Hippocampal formation (tissue), 2 donors: ENCODE measurements around the gene NIPAL1.

Experiments
- DNase-seq, 2 donors: peaks; one replicate each; lab custom pipeline; 2025; lab: John Stamatoyannopoulos, UW

The NIPAL1 gene

DNA sequence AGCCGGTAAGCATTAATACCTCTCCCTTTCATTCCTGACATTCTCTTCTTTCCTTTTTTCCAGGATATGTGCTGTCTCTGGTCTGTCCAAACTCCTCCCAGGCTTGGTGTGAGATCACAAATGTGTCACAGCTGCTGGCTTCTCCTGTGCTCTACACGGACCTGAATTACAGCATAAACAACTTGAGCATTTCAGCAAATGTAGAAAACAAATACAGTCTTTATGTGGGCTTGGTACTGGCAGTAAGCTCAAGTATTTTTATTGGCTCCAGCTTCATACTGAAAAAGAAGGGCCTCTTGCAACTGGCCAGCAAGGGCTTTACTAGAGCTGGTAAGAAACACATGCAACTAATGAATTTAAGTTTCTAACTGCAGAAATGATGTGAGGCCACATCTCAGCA, 8.4 kb downstream of the NIPAL1 start:
- no peak for DNase-seq

DNA sequence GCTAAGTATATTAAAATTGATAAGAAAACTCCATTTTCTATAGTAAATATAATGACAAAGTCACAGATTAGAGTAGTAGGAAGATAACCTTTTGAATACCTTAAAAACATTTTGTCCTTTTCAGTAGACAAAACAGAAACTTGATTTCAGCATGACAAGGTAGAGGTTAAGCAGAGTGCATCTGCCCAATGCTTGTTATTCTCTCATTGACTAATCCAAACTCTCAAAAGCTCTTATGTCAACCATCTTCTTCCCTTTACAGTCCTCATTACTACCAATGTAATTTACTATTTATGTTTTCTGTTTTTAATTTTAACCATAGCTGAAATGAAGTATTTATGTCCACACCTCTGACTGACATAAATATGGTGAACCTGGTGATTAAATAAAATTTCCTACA, 11.1 kb downstream of the NIPAL1 start:
- DNase-seq, result no peak

DNA sequence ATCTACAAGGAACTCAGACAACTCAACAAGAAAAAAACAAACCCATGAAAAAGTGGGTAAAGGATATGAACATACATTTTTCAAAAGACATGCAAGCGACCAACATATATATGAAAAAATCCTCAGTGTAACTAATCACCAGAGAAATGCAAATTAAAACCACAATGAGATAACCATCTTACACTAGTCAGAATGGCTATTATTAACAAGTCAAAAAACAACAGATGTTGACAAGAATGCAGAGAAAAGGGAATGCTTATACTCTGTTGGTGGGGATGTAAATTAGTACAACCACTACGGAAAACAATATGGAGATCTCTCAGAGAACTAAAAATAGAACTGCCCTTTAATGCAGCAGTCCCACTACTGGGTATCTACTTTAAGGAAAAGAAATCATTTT, 12.1 kb downstream of the NIPAL1 start:
- no peak for DNase-seq

DNA sequence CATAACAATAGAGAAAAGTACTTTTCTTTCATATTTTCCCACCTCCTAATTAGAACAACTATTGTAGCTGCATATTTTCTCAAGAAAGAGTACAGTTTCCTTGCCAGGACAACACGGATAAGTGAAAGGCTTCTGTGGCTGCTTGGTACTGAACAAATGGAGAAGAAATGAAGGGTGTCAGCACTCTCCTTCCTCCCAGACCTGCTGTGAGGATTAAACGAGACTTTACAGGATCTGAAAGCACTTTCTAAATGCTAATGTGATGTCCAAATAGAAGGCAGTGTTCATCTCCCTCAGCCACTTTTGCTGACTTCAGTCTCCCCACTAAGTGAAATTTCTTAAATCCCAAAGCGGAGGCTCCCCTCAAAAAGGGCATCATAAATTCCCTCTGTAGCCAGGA, 13.9 kb downstream of the NIPAL1 start:
- no peak for DNase-seq

DNA sequence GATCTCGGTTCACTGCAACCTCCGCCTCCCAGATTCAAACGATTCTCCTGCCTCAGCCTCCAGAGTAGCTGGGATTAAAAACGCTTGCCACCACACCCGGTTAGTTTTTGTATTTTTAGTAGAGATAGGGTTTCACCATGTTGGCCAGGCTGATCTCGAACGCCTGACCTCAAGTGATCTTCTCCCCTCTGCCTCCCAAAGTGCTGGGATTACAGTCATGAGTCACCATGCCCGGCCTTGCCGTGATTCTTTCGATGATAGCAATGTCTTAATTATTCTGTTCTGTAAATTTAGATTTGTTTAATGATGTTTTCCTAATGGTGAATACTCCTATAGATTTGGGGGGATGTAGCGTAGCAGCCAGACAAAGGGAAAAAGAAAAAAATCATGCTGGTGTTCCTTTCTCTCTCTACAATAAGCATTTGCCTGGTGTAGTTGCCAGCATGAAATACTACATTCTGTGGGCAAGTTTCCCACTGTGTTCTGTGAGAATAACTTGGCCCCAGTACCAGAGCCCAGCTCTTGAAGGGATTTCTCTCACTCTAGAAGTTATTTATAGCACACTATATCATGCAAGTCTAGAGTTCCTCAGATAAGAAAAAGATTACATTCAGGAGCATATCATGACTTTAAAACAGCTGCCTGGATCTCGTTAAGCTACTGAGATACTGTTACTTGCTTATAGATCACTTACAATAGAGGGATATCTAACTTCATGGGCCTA, 15.4 kb downstream of the NIPAL1 start:
- no peak for DNase-seq

DNA sequence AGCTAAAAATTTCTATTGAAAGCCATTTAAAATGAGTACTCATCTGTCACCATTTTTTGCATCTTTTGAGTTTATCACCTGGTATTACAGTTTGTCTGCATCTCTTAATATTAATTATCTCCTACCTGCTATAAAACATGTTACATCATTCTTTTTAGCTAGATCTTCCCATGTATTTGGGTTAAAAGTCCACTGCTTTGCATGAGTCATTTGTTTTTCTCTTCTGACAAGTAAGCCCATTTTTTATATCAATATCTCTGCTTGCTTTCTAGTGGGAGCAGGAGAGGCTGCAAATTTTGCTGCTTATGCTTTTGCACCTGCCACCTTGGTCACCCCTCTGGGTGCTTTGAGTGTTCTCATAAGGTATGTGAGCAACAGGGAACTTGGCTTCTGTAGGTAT, 16.1 kb downstream of the NIPAL1 start:
- DNase-seq, result no peak

DNA sequence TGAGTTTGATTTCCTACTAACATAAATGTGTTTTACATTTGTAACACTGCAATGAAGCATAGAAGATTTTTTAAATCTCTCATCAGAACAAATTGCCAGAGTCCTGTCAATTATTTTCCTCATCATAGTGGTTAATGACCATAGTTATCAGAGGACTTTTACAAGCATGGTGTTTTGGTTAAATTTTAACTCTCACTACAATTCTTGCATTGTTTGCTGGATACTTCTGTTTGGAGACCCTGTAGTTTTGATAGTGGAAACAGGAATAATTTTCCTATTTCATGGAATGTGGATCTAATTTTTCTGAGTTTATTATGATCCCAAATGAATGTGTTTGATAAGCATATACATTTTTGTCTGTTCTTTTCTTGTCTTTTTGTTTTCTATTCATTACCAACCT, 16.8 kb downstream of the NIPAL1 start:
- DNase-seq, result no peak

DNA sequence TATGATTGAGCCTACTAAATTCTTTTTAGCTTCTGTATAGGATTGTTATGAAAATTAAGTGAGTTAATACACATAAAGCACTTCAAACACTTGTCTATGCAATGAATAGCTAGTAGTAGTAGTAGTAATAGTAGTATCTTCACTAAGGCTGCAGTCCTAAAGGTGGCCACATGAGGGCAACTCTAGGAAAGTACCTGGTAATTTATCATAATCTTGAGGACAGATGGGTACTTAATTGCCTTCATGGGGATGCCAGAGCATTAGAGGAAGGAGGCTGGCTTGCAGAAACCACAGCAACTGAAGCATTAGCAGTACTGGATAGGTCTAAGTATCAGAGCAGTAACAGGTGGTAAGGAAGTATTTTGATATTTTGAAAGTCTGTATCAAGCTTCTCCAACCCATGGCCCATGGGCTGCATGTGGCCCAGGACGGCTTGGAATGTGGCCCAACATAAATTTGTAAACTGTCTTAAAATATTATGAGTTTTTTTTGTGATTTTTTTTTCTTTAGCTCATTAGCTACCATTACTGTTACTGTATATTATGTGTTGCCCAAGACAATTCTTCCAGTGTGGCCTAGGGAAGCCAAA, 17.3 kb downstream of the NIPAL1 start:
- no peak for DNase-seq

DNA sequence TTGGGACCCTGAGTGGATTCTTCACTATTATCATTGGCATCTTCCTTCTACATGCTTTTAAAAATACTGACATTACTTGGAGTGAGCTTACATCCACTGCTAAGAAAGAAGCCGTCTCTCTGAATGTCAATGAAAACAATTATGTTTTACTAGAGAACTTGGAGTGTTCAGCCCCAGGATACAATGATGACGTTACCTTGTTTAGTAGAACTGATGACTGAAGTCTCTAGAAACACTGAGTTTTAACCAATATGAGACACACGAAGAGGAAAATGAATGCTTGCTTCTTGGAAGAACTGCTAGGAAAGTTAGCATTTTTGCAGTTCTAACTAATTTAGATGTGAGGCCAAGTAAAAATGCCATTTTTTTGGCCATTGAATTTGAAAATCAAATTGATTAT, 19.4 kb downstream of the NIPAL1 start:
- DNase-seq, result no peak

DNA sequence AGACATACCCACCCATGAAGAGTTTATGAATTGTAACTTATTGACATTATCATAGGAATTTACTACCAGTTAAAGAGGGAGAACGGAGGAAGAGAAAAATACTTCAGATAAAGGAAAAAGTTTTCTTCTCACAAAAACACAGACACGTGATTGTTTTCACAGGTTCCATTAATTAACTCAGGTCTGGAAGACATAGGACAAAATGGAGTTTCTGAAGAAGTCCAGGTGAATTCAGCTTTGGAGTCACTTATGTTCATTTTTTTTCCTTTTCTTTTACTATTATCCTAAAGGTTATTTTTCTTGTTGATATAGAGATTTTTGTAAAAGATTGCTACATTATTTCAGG, 20.5 kb downstream of the NIPAL1 start:
- DNase-seq, result no peak

DNA sequence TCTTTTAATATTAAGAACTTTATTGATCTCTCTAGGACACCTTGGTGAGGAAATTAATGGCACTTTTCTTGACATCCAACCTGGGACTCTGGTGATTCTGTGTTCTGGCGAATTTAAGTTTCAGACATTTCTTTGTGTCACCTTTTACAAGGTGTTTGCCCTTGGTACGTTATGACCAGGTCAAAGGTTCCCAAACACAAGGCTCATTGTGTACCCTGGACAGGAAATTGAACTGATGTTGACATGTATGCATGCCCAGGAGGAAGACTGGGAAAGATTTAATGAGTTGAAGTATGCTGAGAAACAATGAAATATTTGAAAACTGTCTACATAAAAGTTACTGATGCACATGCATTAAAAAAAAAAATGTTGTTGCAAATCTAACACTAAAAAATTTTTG, 22.1 kb downstream of the NIPAL1 start:
- DNase-seq, result no peak

DNA sequence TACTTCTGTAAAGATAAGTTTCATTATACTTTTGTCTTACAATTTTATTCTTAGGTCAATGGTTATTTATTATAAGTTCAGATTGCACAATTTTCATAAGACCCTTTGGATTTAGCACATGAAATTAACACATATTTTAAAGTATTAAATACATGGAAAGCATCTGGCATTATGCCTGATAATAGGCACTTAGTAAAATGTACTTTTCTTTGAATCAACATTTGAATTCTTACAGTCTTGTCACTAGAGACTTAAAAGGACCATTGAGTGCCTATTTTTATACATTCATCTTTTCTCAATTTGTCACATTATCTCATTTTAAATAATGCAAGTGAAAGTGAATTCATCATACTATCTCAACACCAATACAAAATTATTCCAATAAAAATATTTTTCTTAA, 23.0 kb downstream of the NIPAL1 start:
- DNase-seq, result no peak

DNA sequence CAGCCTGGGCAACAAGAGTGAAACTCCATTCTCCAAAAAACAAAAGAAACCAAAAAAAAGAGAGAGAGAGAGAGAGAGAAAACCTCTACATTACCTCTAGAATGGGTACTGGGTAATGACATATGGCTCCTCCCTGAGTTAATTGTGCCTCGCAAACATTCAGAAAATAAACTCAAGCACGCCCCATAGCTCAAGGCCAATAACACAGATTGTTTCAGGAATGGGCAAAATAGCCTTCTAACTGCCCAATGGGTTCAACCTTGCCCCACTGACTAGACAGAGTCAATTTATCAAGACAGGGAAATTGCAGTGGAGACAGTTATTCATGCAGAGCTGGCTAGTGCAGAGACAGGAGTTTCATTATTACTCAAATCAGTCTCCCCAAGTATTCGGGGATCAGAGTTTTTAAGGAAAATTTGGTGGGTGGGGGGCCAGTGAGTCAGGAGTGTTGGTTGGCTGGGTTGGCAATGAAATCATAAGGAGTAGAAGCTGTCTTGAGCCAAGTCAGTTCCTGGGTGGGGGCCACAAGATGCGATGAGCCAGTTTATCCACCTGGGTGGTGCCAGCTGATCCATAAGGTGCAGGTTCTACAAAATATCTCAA, 25.1 kb downstream of the NIPAL1 start:
- DNase-seq, result no peak

DNA sequence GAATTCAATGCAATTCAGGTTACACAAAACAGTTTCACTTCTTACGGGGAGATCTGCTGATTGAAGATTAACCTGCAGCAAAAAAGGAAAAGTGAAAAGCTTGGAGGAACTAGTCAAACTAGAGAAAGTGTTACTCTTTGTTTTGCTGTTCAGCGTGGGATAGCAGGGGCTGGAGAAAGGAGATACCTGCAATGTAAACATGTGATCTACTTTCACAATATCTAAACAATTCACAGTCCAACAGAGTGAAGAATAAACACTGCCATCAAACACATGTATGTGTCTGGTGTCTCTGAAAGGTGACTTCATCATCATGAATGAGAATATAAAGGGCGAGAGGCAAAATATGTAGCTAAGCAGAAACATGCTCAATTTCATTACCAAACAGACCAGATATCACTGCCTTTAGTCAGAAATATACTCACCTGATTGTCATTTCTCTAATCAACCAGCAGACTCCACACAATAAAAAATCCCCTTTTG, 26.4 kb downstream of the NIPAL1 start:
- no peak for DNase-seq

DNA sequence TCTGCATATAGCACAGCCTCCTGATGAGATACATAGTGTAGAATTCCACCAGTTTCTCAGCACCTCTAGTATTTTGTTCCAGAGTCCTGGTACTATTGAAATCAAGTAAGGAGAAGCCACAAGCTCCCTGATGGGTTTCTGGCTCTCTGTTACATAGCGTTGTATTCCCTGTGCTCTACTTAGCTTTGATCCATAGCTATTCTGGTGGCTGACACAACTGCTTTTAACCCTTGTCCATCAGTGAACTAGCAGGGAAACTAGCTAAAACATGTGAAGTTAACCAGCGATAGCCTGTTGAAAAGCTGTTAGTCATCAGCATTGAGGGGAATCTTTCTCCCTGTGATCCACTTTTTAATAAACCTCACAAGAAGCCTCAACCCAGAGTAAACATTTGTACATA, 26.9 kb downstream of the NIPAL1 start:
- DNase-seq, result no peak

DNA sequence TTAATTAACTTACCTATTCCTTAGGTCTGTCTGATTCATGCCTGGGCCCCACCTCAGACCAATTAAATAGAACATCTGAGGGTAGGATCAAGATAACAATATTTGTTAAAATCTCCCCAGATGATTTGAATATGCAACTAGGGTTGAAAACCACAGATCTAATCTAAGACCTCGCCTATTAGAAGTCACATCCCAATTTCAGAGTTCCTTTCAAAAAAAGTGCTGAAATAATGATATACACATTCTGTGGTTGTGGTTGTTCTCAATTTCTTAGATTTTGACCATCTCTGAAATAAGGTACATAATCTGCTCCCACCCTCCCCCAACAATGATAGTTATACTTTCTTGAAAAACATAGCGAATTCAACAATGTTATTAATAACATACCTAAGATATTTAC, 27.7 kb downstream of the NIPAL1 start:
- DNase-seq, result no peak

DNA sequence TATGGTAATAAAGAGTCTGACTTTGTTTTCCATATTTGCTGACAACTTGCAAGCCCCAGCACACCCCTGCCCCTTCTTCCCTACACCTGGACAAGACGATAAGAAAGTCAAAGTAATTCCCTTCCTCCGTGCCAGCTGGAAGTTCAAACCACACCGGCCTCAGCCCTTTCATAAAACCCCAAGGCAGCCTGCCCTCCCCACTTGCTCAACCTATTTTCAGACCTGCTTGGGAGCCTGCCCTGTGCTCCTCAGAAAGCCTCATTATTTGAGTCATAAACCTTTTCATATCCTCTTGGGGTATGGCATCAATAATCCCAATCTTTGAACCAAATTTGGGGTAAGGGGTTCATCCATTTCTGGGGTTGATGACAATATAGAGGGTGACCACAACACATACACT, 29.5 kb downstream of the NIPAL1 start:
- no peak for DNase-seq

DNA sequence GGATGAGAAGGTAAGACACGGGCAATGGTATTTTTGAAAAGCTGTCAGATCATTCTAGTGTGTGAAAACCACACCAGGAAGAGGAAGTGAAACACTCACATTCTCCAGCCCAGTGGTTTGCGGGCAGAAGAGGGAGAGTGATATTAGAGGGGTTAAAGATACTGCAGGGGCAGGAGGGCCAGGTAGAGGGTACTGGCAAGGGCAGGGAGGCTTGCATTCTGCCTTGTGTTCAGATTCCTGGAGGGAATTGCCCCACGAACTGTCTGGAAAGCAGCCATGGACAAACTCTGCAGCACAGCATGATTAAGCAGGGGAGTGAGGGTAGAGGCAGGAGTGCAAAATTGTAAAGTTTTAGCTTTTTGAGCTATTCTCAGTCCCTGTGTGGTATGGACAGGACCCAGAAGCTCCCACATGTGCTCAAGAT, 30.9 kb downstream of the NIPAL1 start:
- DNase-seq, result no peak

DNA sequence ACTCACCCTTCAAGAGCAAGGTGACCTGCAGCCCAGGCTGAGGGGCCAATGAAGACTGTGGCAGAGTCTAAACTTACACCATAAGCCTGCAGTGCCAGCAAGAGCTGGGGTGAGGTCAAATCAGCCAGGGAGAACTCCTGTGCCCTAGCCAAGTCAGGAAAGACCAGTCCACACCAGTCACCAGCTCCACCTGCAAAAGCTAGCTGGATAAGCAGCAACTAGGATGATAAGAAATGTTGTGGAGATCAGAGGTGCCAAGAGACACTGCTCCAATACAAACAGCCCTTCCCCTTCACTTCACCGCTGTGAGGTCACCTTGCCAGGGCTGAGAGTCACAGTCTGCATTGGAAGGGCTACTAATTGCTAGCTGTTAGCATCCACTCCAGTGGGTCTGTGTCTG, 31.3 kb downstream of the NIPAL1 start:
- no peak for DNase-seq

DNA sequence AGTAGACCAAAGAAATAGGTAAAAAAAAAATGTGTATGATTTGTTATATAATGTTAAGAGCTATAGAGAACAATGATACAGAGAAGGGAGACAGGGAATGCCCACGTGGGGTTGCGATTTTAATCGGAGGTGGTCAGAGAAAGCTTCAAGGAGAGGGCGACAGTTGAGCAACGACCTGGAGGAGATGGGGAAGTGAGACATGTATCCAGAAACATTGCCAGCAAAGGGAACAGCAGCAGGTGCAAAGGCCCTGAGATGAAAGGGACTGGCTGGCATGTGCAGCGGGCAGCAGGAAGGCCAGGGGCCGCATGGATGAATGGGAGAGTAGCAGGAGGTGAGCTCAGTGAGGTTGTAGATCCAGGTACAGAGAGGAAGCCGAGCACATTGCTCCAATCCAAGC, 32.9 kb downstream of the NIPAL1 start:
- DNase-seq, result no peak

DNA sequence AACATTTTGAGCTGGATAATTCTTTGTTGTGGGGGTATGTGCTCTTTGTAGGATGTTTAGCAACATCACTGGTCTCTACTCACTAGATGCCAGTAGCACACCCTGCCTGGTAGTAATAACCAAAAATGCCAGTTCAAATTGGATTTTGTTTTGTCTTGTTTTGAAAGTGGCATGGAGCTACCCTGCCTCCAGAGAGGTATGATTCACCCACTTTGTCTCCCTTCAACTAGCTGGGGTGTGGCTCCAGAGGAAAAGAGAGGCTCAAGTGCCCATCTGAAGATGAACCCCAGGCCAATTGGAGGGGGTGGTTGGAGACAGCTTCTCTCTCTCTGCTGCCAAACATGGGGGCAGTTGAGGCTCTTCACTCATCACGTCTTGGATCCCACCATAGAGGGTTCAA, 34.5 kb downstream of the NIPAL1 start:
- no peak for DNase-seq

DNA sequence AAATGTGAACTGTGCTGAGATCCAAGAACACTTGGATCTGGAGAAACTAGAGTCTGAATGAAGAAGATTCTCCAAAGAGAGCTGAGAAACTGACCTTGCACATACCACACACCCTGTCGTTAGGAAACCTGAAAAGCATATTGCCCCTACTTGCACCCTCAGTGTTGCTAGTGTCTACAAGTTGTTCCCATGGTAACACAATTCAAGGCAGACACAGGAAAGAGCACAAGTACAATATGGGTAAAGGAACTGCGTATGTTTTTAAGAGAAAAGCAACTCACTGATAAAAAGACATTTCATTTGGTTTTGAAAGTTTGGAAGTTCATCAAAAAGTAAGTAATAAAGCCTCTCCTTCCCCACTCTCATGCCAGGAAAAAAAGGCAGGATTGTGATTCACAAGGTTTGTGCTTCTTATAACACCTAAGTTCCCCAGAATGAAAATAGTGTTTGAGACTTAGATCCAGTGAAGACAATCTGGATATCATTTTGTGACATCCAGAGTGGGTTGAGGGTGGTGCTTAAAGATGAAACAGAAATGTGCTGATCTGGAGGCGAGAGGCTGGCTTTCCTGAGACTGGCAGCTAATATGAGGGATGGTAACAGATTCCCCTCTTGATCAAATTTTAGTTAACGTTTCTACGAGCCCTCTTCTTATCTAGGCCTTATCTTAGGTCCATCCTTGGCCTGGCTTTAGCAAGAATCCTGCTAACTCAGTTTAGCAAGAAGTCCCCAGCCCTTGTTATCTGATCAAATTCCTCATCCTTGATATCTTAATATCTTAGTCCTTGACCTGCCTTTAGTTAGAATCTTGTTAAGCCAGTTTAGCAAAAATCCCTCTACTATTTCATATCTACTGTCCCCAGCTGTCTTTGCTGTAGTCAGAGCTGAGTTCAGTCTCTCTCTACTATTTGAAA, 42.3 kb downstream of the NIPAL1 start:
- DNase-seq, result peak in 1 of 2 donors; percentile 1

DNA sequence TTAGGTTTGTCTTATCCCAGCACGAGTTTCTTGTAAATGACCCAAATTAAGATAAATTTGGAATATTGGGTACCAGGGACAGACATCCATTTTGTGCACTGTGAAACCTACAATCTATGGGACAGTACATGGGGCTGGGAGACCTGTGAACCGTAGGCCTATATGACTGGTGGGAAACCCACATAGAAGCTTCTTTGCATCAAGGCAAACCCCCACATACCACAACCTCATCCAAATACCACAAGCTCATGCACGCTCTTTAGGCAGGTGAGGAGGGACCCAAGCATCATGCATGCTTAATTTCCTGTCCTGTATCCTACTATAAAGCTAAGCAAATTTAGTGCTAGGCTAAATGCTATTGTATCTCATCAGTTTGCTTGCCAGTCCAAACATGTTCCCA, 47.8 kb downstream of the NIPAL1 start:
- no peak for DNase-seq
